HL-60/S4 treated with phorbol 12-myristate 13-acetate at 8.2 ng/mL for 4 days and 3 days (cell line): ENCODE data around the gene KIAA0930.
"Not testable (repeated sequence)": the region's sequence is repeated elsewhere in the genome, so short reads cannot be mapped to it uniquely, and the experiment has no call there.

Experiments used
- in situ Hi-C: fragments of 300-500 bp; cut with MboI; formaldehyde crosslinking; loops from 2 replicates; pipeline ENCODE4 v1.15.0; 2022; ENCODE audit warnings: low sequenced_read_pairs

The KIAA0930 gene

GRCh38 chr22:45204819-45205218 lies 35.9 kb downstream of the KIAA0930 start:
- in situ Hi-C loops: no loop called here

GRCh38 chr22:45204241-45204640 lies 36.5 kb downstream of the KIAA0930 start:
- in situ Hi-C loops: no loop called here

- in situ Hi-C loops: no loop called here
These were observed 37.3 kb downstream of the KIAA0930 start for GRCh38 chr22:45203150-45203951.

GRCh38 chr22:45202333-45203149 lies 38.2 kb downstream of the KIAA0930 start:
- in situ Hi-C loops: no loop called here

- in situ Hi-C loops: no loop called here
These were observed 38.9 kb downstream of the KIAA0930 start for GRCh38 chr22:45201678-45202332.

- in situ Hi-C loops: no loop called here
These were observed 39.7 kb downstream of the KIAA0930 start for GRCh38 chr22:45200860-45201511.

GRCh38 chr22:45200230-45200629 lies 40.5 kb downstream of the KIAA0930 start:
- in situ Hi-C loops: no loop called here

- in situ Hi-C loops: no loop called here
These were observed 41.0 kb downstream of the KIAA0930 start for GRCh38 chr22:45199723-45200122.

- in situ Hi-C loops: no loop called here
These were observed 42.3 kb downstream of the KIAA0930 start for GRCh38 chr22:45198463-45198795.

GRCh38 chr22:45197606-45198462 lies 42.9 kb downstream of the KIAA0930 start:
- in situ Hi-C loops: no loop called here

- in situ Hi-C loops: no loop called here
These were observed 43.6 kb downstream of the KIAA0930 start for GRCh38 chr22:45196926-45197605.

- in situ Hi-C loops: no loop called here
These were observed 44.4 kb downstream of the KIAA0930 start for GRCh38 chr22:45196308-45196707.

- in situ Hi-C loops: no loop called here
These were observed 45.1 kb downstream of the KIAA0930 start for GRCh38 chr22:45195616-45196015.

- in situ Hi-C loops: no loop called here
These were observed 46.0 kb downstream of the KIAA0930 start for GRCh38 chr22:45194686-45195085.

GRCh38 chr22:45192701-45193187 lies 48.0 kb downstream of the KIAA0930 start:
- in situ Hi-C loops: no loop called here

GRCh38 chr22:45191746-45192145 lies 48.9 kb downstream of the KIAA0930 start:
- in situ Hi-C loops: not testable (repeated sequence)

GRCh38 chr22:45190202-45190872 lies 50.4 kb downstream of the KIAA0930 start:
- in situ Hi-C loops: no loop called here

- in situ Hi-C loops: no loop called here
These were observed 51.9 kb downstream of the KIAA0930 start for GRCh38 chr22:45188779-45189178.

GRCh38 chr22:45187891-45188290 lies 52.8 kb downstream of the KIAA0930 start:
- in situ Hi-C loops: no loop called here
